Caco-2 (cell line): ENCODE data around the gene CDK17. TPM values are rescaled to one million over a fixed set of nuclear protein-coding genes. Genes with fewer than 3 reads are reported as not detected.

Experiments used
- BruUV-seq: library from RNA; stranded (reverse); fragments of 400-500 nt; replicated peaks from 2 replicates; lab custom pipeline; 2021; lab: Mats Ljungman, UMichigan
- CTCF ChIA-PET: fragments of 300-600 bp; sonication (Branson Sonifier 250); formaldehyde crosslinking; loops from one replicate; lab custom pipeline; 2022; ENCODE audit warnings: antibody characterized with exemption; lab: Charles Lee
- POLR2A ChIA-PET: fragments of 300-600 bp; sonication (Branson Sonifier 250); formaldehyde crosslinking; loops from one replicate; lab custom pipeline; 2022; ENCODE audit warnings: antibody characterized with exemption; lab: Charles Lee
- DNase-seq, 2 experiments: peaks; one replicate each; pipeline versions ENCODE4 v3.0.0 to v3.0.0-alpha.2; 2020 to 2022
- H3K27me3 ChIP-seq: replicated peaks from 2 replicates; pipeline ENCODE4 v1.6.0; 2011; ENCODE audit warnings: low read length; ENCODE audit not compliant: control insufficient read depth, insufficient read depth
- H3K36me3 ChIP-seq: 2 replicates; pipeline ENCODE4 v1.5.1; 2011; ENCODE audit warnings: low read length; ENCODE audit not compliant: control insufficient read depth, insufficient read depth
- H3K4me1 ChIP-seq: fragments of 250-450 bp; sonication (Bioruptor Pico); 2 replicates; pipeline ENCODE4 v1.5.1; 2020; ENCODE audit warnings: mild to moderate bottlenecking
- H3K4me3 ChIP-seq: 2 replicates; pipeline ENCODE4 v1.5.1; 2011; ENCODE audit warnings: low read depth, mild to moderate bottlenecking, control low read depth, low read length
- H3K9me3 ChIP-seq: fragments of 250-450 bp; sonication (Bioruptor Pico); 2 replicates; pipeline ENCODE4 v1.5.1; 2020; ENCODE audit warnings: mild to moderate bottlenecking, moderate library complexity
- H3K27ac Mint-ChIP-seq: one replicate; pipeline ENCODE4 v1.8.0; 2022; ENCODE audit warnings: mixed read lengths; ENCODE audit not compliant: unreplicated experiment
- H3K27me3 Mint-ChIP-seq: one replicate; pipeline ENCODE4 v1.8.0; 2022; ENCODE audit warnings: mixed read lengths; ENCODE audit not compliant: insufficient read depth, unreplicated experiment
- H3K36me3 Mint-ChIP-seq: one replicate; pipeline ENCODE4 v1.8.0; 2022; ENCODE audit warnings: mild to moderate bottlenecking, mixed read lengths; ENCODE audit not compliant: insufficient read depth, unreplicated experiment
- H3K4me1 Mint-ChIP-seq: one replicate; pipeline ENCODE4 v1.8.0; 2022; ENCODE audit warnings: low read depth, mixed read lengths; ENCODE audit not compliant: unreplicated experiment
- H3K4me3 Mint-ChIP-seq: one replicate; pipeline ENCODE4 v1.8.0; 2022; ENCODE audit warnings: mild to moderate bottlenecking, moderate library complexity, mixed read lengths; ENCODE audit not compliant: unreplicated experiment
- H3K9me3 Mint-ChIP-seq: one replicate; pipeline ENCODE4 v1.8.0; 2022; ENCODE audit warnings: mixed read lengths; ENCODE audit not compliant: unreplicated experiment
- CTCF ChIP-seq, 2 experiments: fragments of 200-600 bp in 1 of 2; IDR thresholded peaks; 1 replicate in 1 of 2; 2 replicates in 1 of 2; pipeline versions ENCODE4 v1.5.1 to v1.8.0; 2011 to 2022; ENCODE audit warnings: antibody characterized with exemption in 1 of 2, control low read depth in 1 of 2, inconsistent platforms in 1 of 2, low read depth in 1 of 2, low read length in 1 of 2, mild to moderate bottlenecking in 1 of 2, moderate library complexity in 1 of 2; ENCODE audit not compliant: insufficient read depth in 1 of 2, severe bottlenecking in 1 of 2, unreplicated experiment in 1 of 2
- intact Hi-C: fragments of 100-400 bp; cut with micrococcal nuclease; formaldehyde crosslinking; loops from one replicate; pipeline ENCODE4 v1.10.0; 2022; ENCODE audit not compliant: unreplicated experiment
- total RNA-seq: library from RNA; stranded (reverse); gene quantifications from 2 replicates; pipeline ENCODE4 v1.2.3, GENCODE V29; 2022

The CDK17 gene
- total RNA-seq, 1 experiment from 2014 or later: 11.7 TPM

GRCh38 chr12:96308881-96309280 lies 91.4 kb downstream of the CDK17 start:
- no peak overlapping the region for H3K27ac Mint-ChIP-seq
- no peak for DNase-seq
- H3K4me1 Mint-ChIP-seq: no peaks in the 10 kb centered on the region
- BruUV-seq: no TSS peak
- no peaks in the 10 kb centered on the region for H3K27me3 Mint-ChIP-seq
- TF ChIP-seq CTCF (IDR thresholded peaks at IDR 0.05; ENCODE audit: insufficient read depth in 1 of 2, low read depth in 1 of 2, low read length in 1 of 2, severe bottlenecking in 1 of 2, unreplicated experiment in 1 of 2): no peak
- H3K36me3 Mint-ChIP-seq: no peaks in the 10 kb centered on the region
- no peak overlapping the region for H3K4me3 ChIP-seq
- H3K9me3 ChIP-seq: no peaks in the 10 kb centered on the region
- peaks cover 7% of the 10 kb centered on the region; the same call in 1 of the 2 replicates for H3K4me1 ChIP-seq
- no peaks in the 10 kb centered on the region for H3K36me3 ChIP-seq
- intact Hi-C loops: no loop called here
- no peaks in the 10 kb centered on the region for H3K9me3 Mint-ChIP-seq
- H3K4me3 Mint-ChIP-seq: no peak overlapping the region
- H3K27me3 ChIP-seq: no peaks in the 10 kb centered on the region
- CTCF ChIA-PET: no interaction called here
- POLR2A ChIA-PET: no interaction called here

GRCh38 chr12:96305665-96306064 lies 94.6 kb downstream of the CDK17 start:
- H3K4me1 Mint-ChIP-seq: no peaks in the 10 kb centered on the region
- H3K4me1 ChIP-seq: peaks cover 7% of the 10 kb centered on the region; the same call in 1 of the 2 replicates
- no TSS peak for BruUV-seq
- H3K9me3 ChIP-seq: no peaks in the 10 kb centered on the region
- no peak for DNase-seq
- no peaks in the 10 kb centered on the region for H3K36me3 ChIP-seq
- no peaks in the 10 kb centered on the region for H3K9me3 Mint-ChIP-seq
- no peak overlapping the region for H3K4me3 ChIP-seq
- H3K27me3 ChIP-seq: no peaks in the 10 kb centered on the region
- no peak overlapping the region for H3K27ac Mint-ChIP-seq
- POLR2A ChIA-PET: no interaction called here
- no peaks in the 10 kb centered on the region for H3K27me3 Mint-ChIP-seq
- no peak for TF ChIP-seq CTCF (IDR thresholded peaks at IDR 0.05; ENCODE audit: insufficient read depth in 1 of 2, low read depth in 1 of 2, low read length in 1 of 2, severe bottlenecking in 1 of 2, unreplicated experiment in 1 of 2)
- intact Hi-C loops: no loop called here
- no peak overlapping the region for H3K4me3 Mint-ChIP-seq
- CTCF ChIA-PET: no interaction called here
- H3K36me3 Mint-ChIP-seq: no peaks in the 10 kb centered on the region

GRCh38 chr12:96303653-96304052 lies 96.6 kb downstream of the CDK17 start:
- intact Hi-C loops: no loop called here
- DNase-seq: no peak
- Mint-ChIP-seq H3K27ac (no peak overlapping the region), H3K27me3 (no peaks in the 10 kb centered on the region), H3K4me3 (no peak overlapping the region), H3K36me3 (no peaks in the 10 kb centered on the region), H3K4me1 (no peaks in the 10 kb centered on the region), H3K9me3 (no peaks in the 10 kb centered on the region)
- no peaks in the 10 kb centered on the region for H3K9me3 ChIP-seq
- peaks cover 7% of the 10 kb centered on the region; the same call in 1 of the 2 replicates for H3K4me1 ChIP-seq
- no peak for TF ChIP-seq CTCF (IDR thresholded peaks at IDR 0.05; ENCODE audit: insufficient read depth in 1 of 2, low read depth in 1 of 2, low read length in 1 of 2, severe bottlenecking in 1 of 2, unreplicated experiment in 1 of 2)
- POLR2A ChIA-PET: no interaction called here
- no peaks in the 10 kb centered on the region for H3K27me3 ChIP-seq
- no TSS peak for BruUV-seq
- H3K36me3 ChIP-seq: no peaks in the 10 kb centered on the region
- CTCF ChIA-PET: no interaction called here
- H3K4me3 ChIP-seq: no peak overlapping the region
